KMS-11 (cell line): ENCODE results near the gene ECSCR.
A peak's percentile ranks its signal among the peaks of the same experiment; 100 is the strongest.
"Not testable (repeated sequence)": the region's sequence is repeated elsewhere in the genome, so short reads cannot be mapped to it uniquely, and the experiment has no call there.

Experiments used
- H2AFZ ChIP-seq: fragments of 200-600 bp; sonication (generic); 2 replicates; pipeline ENCODE4 v1.6.1; 2016; ENCODE audit warnings: antibody characterized with exemption, mixed run types, low read depth
- H3K27ac ChIP-seq: fragments of 200-600 bp; sonication (generic); 2 replicates; pipeline ENCODE4 v1.6.1; 2016; ENCODE audit warnings: mild to moderate bottlenecking, mixed run types
- H3K27me3 ChIP-seq: fragments of 200-600 bp; sonication (generic); 2 replicates; pipeline ENCODE4 v1.6.1; 2017; ENCODE audit warnings: mild to moderate bottlenecking, low read depth, mixed run types, moderate library complexity; ENCODE audit not compliant: insufficient read depth
- H3K36me3 ChIP-seq: fragments of 200-600 bp; sonication (generic); 2 replicates; pipeline ENCODE4 v1.6.1; 2017; ENCODE audit warnings: mild to moderate bottlenecking, mixed run types; ENCODE audit not compliant: insufficient read depth
- H3K4me1 ChIP-seq: fragments of 200-600 bp; sonication (generic); 2 replicates; pipeline ENCODE4 v1.6.1; 2016; ENCODE audit warnings: mild to moderate bottlenecking, low read depth, mixed run types; ENCODE audit not compliant: poor library complexity, severe bottlenecking
- H3K4me2 ChIP-seq: fragments of 200-600 bp; sonication (generic); 2 replicates; pipeline ENCODE4 v1.7.0; 2016; ENCODE audit warnings: mild to moderate bottlenecking, mixed run types
- H3K4me3 ChIP-seq: fragments of 200-600 bp; sonication (generic); IDR thresholded peaks from 2 replicates; pipeline ENCODE4 v1.6.1; 2017; ENCODE audit warnings: low read depth, low read length, mixed read lengths; ENCODE audit not compliant: insufficient read depth
- H3K79me2 ChIP-seq: fragments of 200-600 bp; sonication (generic); 2 replicates; pipeline ENCODE4 v1.6.1; 2016; ENCODE audit warnings: low read depth, mixed run types; ENCODE audit not compliant: insufficient read depth
- H3K9ac ChIP-seq: fragments of 200-600 bp; sonication (generic); 2 replicates; pipeline ENCODE4 v1.6.1; 2016; ENCODE audit warnings: mild to moderate bottlenecking, mixed run types
- H4K20me1 ChIP-seq: fragments of 200-600 bp; sonication (generic); 2 replicates; pipeline ENCODE4 v1.6.1; 2016; ENCODE audit warnings: mild to moderate bottlenecking, mixed run types; ENCODE audit not compliant: insufficient read depth
- CTCF ChIP-seq: fragments of 200-600 bp; sonication (generic); conservative IDR thresholded peaks from 2 replicates; pipeline ENCODE4 v1.6.1; 2017; ENCODE audit warnings: low read depth, mild to moderate bottlenecking, antibody characterized with exemption, low read length, moderate library complexity, mixed read lengths

Gene ECSCR

GRCh38 chr5:139413153-139413552 is 49.4 kb downstream of the ECSCR start:
- Histone ChIP-seq H3K4me2 (peak overlapping the region; percentile 94), H3K4me1 (peaks cover 63% of the 10 kb centered on the region), H3K36me3 (no peaks in the 10 kb centered on the region), H3K27me3 (no peaks in the 10 kb centered on the region), H3K27ac (peak overlapping the region; percentile 94), H4K20me1 (no peaks in the 10 kb centered on the region), H3K4me3 (no peak overlapping the region), H3K9ac (peak overlapping the region; percentile 65; the same call in 1 of the 2 replicates), H2AFZ (no peak overlapping the region), H3K79me2 (no peaks in the 10 kb centered on the region)
- TF ChIP-seq CTCF: no peak

GRCh38 chr5:139410993-139411828 is 51.3 kb downstream of the ECSCR start:
- Histone ChIP-seq H3K36me3 (no peaks in the 10 kb centered on the region), H3K27me3 (no peaks in the 10 kb centered on the region), H3K79me2 (no peaks in the 10 kb centered on the region), H3K9ac (no peak overlapping the region), H2AFZ (no peak overlapping the region), H4K20me1 (no peaks in the 10 kb centered on the region), H3K4me1 (peaks cover 44% of the 10 kb centered on the region), H3K4me3 (no peak overlapping the region), H3K27ac (no peak overlapping the region), H3K4me2 (no peak overlapping the region)
- TF ChIP-seq CTCF: no peak

GRCh38 chr5:139410121-139410992 is 52.2 kb downstream of the ECSCR start:
- no peak overlapping the region for H3K27ac ChIP-seq
- H2AFZ ChIP-seq: no peak overlapping the region
- H3K4me1 ChIP-seq: peaks cover 35% of the 10 kb centered on the region
- no peak overlapping the region for H3K4me3 ChIP-seq
- H3K36me3 ChIP-seq: no peaks in the 10 kb centered on the region
- H4K20me1 ChIP-seq: no peaks in the 10 kb centered on the region
- no peaks in the 10 kb centered on the region for H3K27me3 ChIP-seq
- no peaks in the 10 kb centered on the region for H3K79me2 ChIP-seq
- no peak overlapping the region for H3K9ac ChIP-seq
- H3K4me2 ChIP-seq: no peak overlapping the region
- TF ChIP-seq CTCF: no peak

GRCh38 chr5:139409116-139409515 is 53.4 kb downstream of the ECSCR start:
- not testable (repeated sequence) for H3K27me3 ChIP-seq, H3K36me3 ChIP-seq, H3K9ac ChIP-seq, H3K4me2 ChIP-seq, H3K27ac ChIP-seq, H4K20me1 ChIP-seq, H3K79me2 ChIP-seq, H2AFZ ChIP-seq, H3K4me3 ChIP-seq
- peaks cover 31% of the 10 kb centered on the region for H3K4me1 ChIP-seq
